Caco-2 (cell line): ENCODE data around the gene MICALL1. TPM values are rescaled to one million over a fixed set of nuclear protein-coding genes. Genes with fewer than 3 reads are reported as not detected.

Source experiments
- BruUV-seq: library from RNA; stranded (reverse); fragments of 400-500 nt; replicated peaks from 2 replicates; lab custom pipeline; 2021; lab: Mats Ljungman, UMichigan
- CTCF ChIA-PET: fragments of 300-600 bp; sonication (Branson Sonifier 250); formaldehyde crosslinking; loops from one replicate; lab custom pipeline; 2022; ENCODE audit warnings: antibody characterized with exemption; lab: Charles Lee
- POLR2A ChIA-PET: fragments of 300-600 bp; sonication (Branson Sonifier 250); formaldehyde crosslinking; loops from one replicate; lab custom pipeline; 2022; ENCODE audit warnings: antibody characterized with exemption; lab: Charles Lee
- DNase-seq, 2 experiments: peaks; one replicate each; pipeline versions ENCODE4 v3.0.0 to v3.0.0-alpha.2; 2020 to 2022
- H3K27me3 ChIP-seq: replicated peaks from 2 replicates; pipeline ENCODE4 v1.6.0; 2011; ENCODE audit warnings: low read length; ENCODE audit not compliant: control insufficient read depth, insufficient read depth
- H3K36me3 ChIP-seq: 2 replicates; pipeline ENCODE4 v1.5.1; 2011; ENCODE audit warnings: low read length; ENCODE audit not compliant: control insufficient read depth, insufficient read depth
- H3K4me1 ChIP-seq: fragments of 250-450 bp; sonication (Bioruptor Pico); 2 replicates; pipeline ENCODE4 v1.5.1; 2020; ENCODE audit warnings: mild to moderate bottlenecking
- H3K4me3 ChIP-seq: 2 replicates; pipeline ENCODE4 v1.5.1; 2011; ENCODE audit warnings: low read depth, mild to moderate bottlenecking, control low read depth, low read length
- H3K9me3 ChIP-seq: fragments of 250-450 bp; sonication (Bioruptor Pico); 2 replicates; pipeline ENCODE4 v1.5.1; 2020; ENCODE audit warnings: mild to moderate bottlenecking, moderate library complexity
- H3K27ac Mint-ChIP-seq: one replicate; pipeline ENCODE4 v1.8.0; 2022; ENCODE audit warnings: mixed read lengths; ENCODE audit not compliant: unreplicated experiment
- H3K27me3 Mint-ChIP-seq: one replicate; pipeline ENCODE4 v1.8.0; 2022; ENCODE audit warnings: mixed read lengths; ENCODE audit not compliant: insufficient read depth, unreplicated experiment
- H3K36me3 Mint-ChIP-seq: one replicate; pipeline ENCODE4 v1.8.0; 2022; ENCODE audit warnings: mild to moderate bottlenecking, mixed read lengths; ENCODE audit not compliant: insufficient read depth, unreplicated experiment
- H3K4me1 Mint-ChIP-seq: one replicate; pipeline ENCODE4 v1.8.0; 2022; ENCODE audit warnings: low read depth, mixed read lengths; ENCODE audit not compliant: unreplicated experiment
- H3K4me3 Mint-ChIP-seq: one replicate; pipeline ENCODE4 v1.8.0; 2022; ENCODE audit warnings: mild to moderate bottlenecking, moderate library complexity, mixed read lengths; ENCODE audit not compliant: unreplicated experiment
- H3K9me3 Mint-ChIP-seq: one replicate; pipeline ENCODE4 v1.8.0; 2022; ENCODE audit warnings: mixed read lengths; ENCODE audit not compliant: unreplicated experiment
- CTCF ChIP-seq, 2 experiments: fragments of 200-600 bp in 1 of 2; IDR thresholded peaks; 1 replicate in 1 of 2; 2 replicates in 1 of 2; pipeline versions ENCODE4 v1.5.1 to v1.8.0; 2011 to 2022; ENCODE audit warnings: antibody characterized with exemption in 1 of 2, control low read depth in 1 of 2, inconsistent platforms in 1 of 2, low read depth in 1 of 2, low read length in 1 of 2, mild to moderate bottlenecking in 1 of 2, moderate library complexity in 1 of 2; ENCODE audit not compliant: insufficient read depth in 1 of 2, severe bottlenecking in 1 of 2, unreplicated experiment in 1 of 2
- intact Hi-C: fragments of 100-400 bp; cut with micrococcal nuclease; formaldehyde crosslinking; loops from one replicate; pipeline ENCODE4 v1.10.0; 2022; ENCODE audit not compliant: unreplicated experiment
- total RNA-seq: library from RNA; stranded (reverse); gene quantifications from 2 replicates; pipeline ENCODE4 v1.2.3, GENCODE V29; 2022

MICALL1 gene
- total RNA-seq, 1 experiment from 2014 or later, result 46.7 TPM

- Histone ChIP-seq H3K4me1 (no peaks in the 10 kb centered on the region), H3K4me3 (no peak overlapping the region), H3K9me3 (no peaks in the 10 kb centered on the region), H3K36me3 (peaks cover 1% of the 10 kb centered on the region; the same call in 1 of the 2 replicates), H3K27me3 (no peaks in the 10 kb centered on the region)
- no peak for TF ChIP-seq CTCF (IDR thresholded peaks at IDR 0.05; ENCODE audit: insufficient read depth in 1 of 2, low read depth in 1 of 2, low read length in 1 of 2, severe bottlenecking in 1 of 2, unreplicated experiment in 1 of 2)
- ChIA-PET CTCF (no interaction called here), POLR2A (no interaction called here)
- no TSS peak for BruUV-seq
- peaks cover 6% of the 10 kb centered on the region for H3K36me3 Mint-ChIP-seq
- no peaks in the 10 kb centered on the region for H3K4me1 Mint-ChIP-seq
- intact Hi-C loops, result no loop called here
- no peaks in the 10 kb centered on the region for H3K9me3 Mint-ChIP-seq
- H3K4me3 Mint-ChIP-seq, result no peak overlapping the region
- no peak for DNase-seq
- no peaks in the 10 kb centered on the region for H3K27me3 Mint-ChIP-seq
- H3K27ac Mint-ChIP-seq, result no peak overlapping the region
Observed at GRCh38 chr22:37976547-37976946, 70.5 kb downstream of the MICALL1 start.

GRCh38 chr22:37979782-37980181 lies 73.7 kb downstream of the MICALL1 start:
- Mint-ChIP-seq H3K36me3 (peaks cover 2% of the 10 kb centered on the region), H3K9me3 (no peaks in the 10 kb centered on the region), H3K27me3 (no peaks in the 10 kb centered on the region), H3K4me1 (no peaks in the 10 kb centered on the region), H3K4me3 (no peak overlapping the region), H3K27ac (no peak overlapping the region)
- TF ChIP-seq CTCF (IDR thresholded peaks at IDR 0.05; ENCODE audit: insufficient read depth in 1 of 2, low read depth in 1 of 2, low read length in 1 of 2, severe bottlenecking in 1 of 2, unreplicated experiment in 1 of 2), result no peak
- H3K36me3 ChIP-seq, result peaks cover 1% of the 10 kb centered on the region; the same call in 1 of the 2 replicates
- DNase-seq, result no peak
- intact Hi-C loops, result no loop called here
- no peaks in the 10 kb centered on the region for H3K4me1 ChIP-seq
- ChIA-PET CTCF (no interaction called here), POLR2A (no interaction called here)
- H3K27me3 ChIP-seq, result no peaks in the 10 kb centered on the region
- H3K9me3 ChIP-seq, result no peaks in the 10 kb centered on the region
- no peak overlapping the region for H3K4me3 ChIP-seq
- no TSS peak for BruUV-seq

- CTCF ChIA-PET, result no interaction called here
- intact Hi-C loops, result no loop called here
- no TSS peak for BruUV-seq
- Histone ChIP-seq H3K4me3 (no peak overlapping the region), H3K4me1 (no peaks in the 10 kb centered on the region), H3K36me3 (no peaks in the 10 kb centered on the region), H3K9me3 (no peaks in the 10 kb centered on the region), H3K27me3 (no peaks in the 10 kb centered on the region)
- no peaks in the 10 kb centered on the region for H3K27me3 Mint-ChIP-seq
- no peaks in the 10 kb centered on the region for H3K9me3 Mint-ChIP-seq
- TF ChIP-seq CTCF (IDR thresholded peaks at IDR 0.05; ENCODE audit: insufficient read depth in 1 of 2, low read depth in 1 of 2, low read length in 1 of 2, severe bottlenecking in 1 of 2, unreplicated experiment in 1 of 2), result no peak
- H3K4me3 Mint-ChIP-seq, result no peak overlapping the region
- H3K36me3 Mint-ChIP-seq, result peaks cover 4% of the 10 kb centered on the region
- no peaks in the 10 kb centered on the region for H3K4me1 Mint-ChIP-seq
- DNase-seq, result no peak
- POLR2A ChIA-PET, result no interaction called here
- H3K27ac Mint-ChIP-seq, result no peak overlapping the region
Observed at GRCh38 chr22:37981282-37982011, 75.3 kb downstream of the MICALL1 start.
